A549 (cell line): Measurements from ENCODE around the gene ATG2A.

ENCODE experiments used
- BHLHE40 ChIP-seq: IDR thresholded peaks from 2 replicates; pipeline ENCODE4 v1.6.1; 2012; ENCODE audit warnings: low read depth, low read length, inconsistent platforms
- GATA3 ChIP-seq: IDR thresholded peaks from 2 replicates; pipeline ENCODE4 v1.6.1; 2012; ENCODE audit warnings: borderline replicate concordance
- JUN ChIP-seq, 2 experiments: fragments of >200 bp; sonication (Bioruptor Twin); formaldehyde crosslinking; IDR thresholded peaks; 2 replicates in 1 of 2; 3 replicates in 1 of 2; pipeline ENCODE4 v1.6.1; 2016 to 2017
- JUNB ChIP-seq: fragments of >200 bp; sonication (Bioruptor Twin); formaldehyde crosslinking; IDR thresholded peaks from 2 replicates; pipeline ENCODE4 v1.6.1; 2016
- KDM5A ChIP-seq: fragments of 200-600 bp; sonication (generic); IDR thresholded peaks from 2 replicates; pipeline ENCODE4 v1.6.1; 2016; ENCODE audit warnings: antibody characterized with exemption, mild to moderate bottlenecking
- NPAS2 ChIP-seq: fragments of 250-450 bp; sonication (Bioruptor Pico); IDR thresholded peaks from 2 replicates; pipeline ENCODE4 v1.8.0; 2022; ENCODE audit warnings: mild to moderate bottlenecking, moderate library complexity, borderline replicate concordance
- PHF8 ChIP-seq: fragments of 200-600 bp; sonication (generic); IDR thresholded peaks from 2 replicates; pipeline ENCODE4 v1.6.1; 2016; ENCODE audit warnings: low read depth, mild to moderate bottlenecking, antibody characterized with exemption, moderate library complexity, borderline replicate concordance
- POLR2A ChIP-seq: IDR thresholded peaks from 2 replicates; pipeline ENCODE4 v1.6.1; 2012; ENCODE audit warnings: mild to moderate bottlenecking, low read length
- RAD21 ChIP-seq, 2 experiments: fragments of >200 bp in 1 of 2; sonication (Bioruptor Twin) in 1 of 2; formaldehyde crosslinking in 1 of 2; IDR thresholded peaks in 1 of 2; conservative IDR thresholded peaks in 1 of 2; 2 replicates in 1 of 2; 3 replicates in 1 of 2; pipeline ENCODE4 v1.6.1; 2012 to 2018; ENCODE audit warnings: inconsistent platforms in 1 of 2
- RFX5 ChIP-seq: fragments of 450-650 bp; IDR thresholded peaks from 2 replicates; pipeline ENCODE4 v1.7.1; 2014; ENCODE audit warnings: antibody characterized with exemption, mild to moderate bottlenecking, moderate library complexity
- TF ChIP-seq, protein P1 (sequence below): fragments of >200 bp; sonication (Bioruptor Twin); formaldehyde crosslinking; IDR thresholded peaks from 3 replicates; pipeline ENCODE4 v1.5.1; 2016
- TF ChIP-seq, protein P2 (sequence below): fragments of 250-450 bp; sonication (Bioruptor Pico); IDR thresholded peaks from 2 replicates; pipeline ENCODE4 v1.5.0; 2021; ENCODE audit warnings: mild to moderate bottlenecking, moderate library complexity, borderline replicate concordance
- TF ChIP-seq, protein P3 (sequence below): fragments of 200-600 bp; sonication (generic); IDR thresholded peaks from 2 replicates; pipeline ENCODE4 v1.6.1; 2016; ENCODE audit warnings: antibody characterized with exemption, mild to moderate bottlenecking, moderate library complexity

DNA sequence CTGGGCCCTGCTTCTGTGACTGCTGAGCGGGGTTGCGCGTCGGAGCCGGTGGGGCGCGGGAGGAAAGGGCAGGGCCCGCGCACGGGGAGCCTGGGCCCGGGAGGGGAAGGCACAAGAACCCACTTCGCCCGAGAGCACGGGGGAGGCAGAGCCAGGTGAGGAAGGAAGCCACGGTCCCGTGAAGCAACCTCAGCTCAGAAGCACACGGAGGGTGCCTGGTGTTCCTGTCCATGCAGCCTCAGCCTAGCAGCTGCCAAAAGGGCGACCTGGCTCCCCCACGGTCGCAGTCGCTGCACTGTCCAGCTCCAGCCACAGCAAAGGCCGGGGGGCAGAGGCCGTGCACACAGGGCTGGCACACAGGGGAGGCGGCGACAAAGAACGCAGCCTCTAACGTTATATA, 63.3 kb downstream of the ATG2A start:
- TF ChIP-seq, protein P1, sequence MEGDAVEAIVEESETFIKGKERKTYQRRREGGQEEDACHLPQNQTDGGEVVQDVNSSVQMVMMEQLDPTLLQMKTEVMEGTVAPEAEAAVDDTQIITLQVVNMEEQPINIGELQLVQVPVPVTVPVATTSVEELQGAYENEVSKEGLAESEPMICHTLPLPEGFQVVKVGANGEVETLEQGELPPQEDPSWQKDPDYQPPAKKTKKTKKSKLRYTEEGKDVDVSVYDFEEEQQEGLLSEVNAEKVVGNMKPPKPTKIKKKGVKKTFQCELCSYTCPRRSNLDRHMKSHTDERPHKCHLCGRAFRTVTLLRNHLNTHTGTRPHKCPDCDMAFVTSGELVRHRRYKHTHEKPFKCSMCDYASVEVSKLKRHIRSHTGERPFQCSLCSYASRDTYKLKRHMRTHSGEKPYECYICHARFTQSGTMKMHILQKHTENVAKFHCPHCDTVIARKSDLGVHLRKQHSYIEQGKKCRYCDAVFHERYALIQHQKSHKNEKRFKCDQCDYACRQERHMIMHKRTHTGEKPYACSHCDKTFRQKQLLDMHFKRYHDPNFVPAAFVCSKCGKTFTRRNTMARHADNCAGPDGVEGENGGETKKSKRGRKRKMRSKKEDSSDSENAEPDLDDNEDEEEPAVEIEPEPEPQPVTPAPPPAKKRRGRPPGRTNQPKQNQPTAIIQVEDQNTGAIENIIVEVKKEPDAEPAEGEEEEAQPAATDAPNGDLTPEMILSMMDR = no peak
- TF ChIP-seq POLR2A = no peak
- TF ChIP-seq RAD21 (conservative IDR thresholded peaks at IDR 0.05 in 1 of 2, IDR thresholded peaks at IDR 0.05 in 1 of 2) = no peak
- no peak for TF ChIP-seq JUNB
- TF ChIP-seq BHLHE40 = no peak
- no peak for TF ChIP-seq PHF8
- no peak for TF ChIP-seq RFX5
- no peak for TF ChIP-seq JUN (IDR thresholded peaks at IDR 0.05)
- TF ChIP-seq GATA3 = no peak
- TF ChIP-seq, protein P2, sequence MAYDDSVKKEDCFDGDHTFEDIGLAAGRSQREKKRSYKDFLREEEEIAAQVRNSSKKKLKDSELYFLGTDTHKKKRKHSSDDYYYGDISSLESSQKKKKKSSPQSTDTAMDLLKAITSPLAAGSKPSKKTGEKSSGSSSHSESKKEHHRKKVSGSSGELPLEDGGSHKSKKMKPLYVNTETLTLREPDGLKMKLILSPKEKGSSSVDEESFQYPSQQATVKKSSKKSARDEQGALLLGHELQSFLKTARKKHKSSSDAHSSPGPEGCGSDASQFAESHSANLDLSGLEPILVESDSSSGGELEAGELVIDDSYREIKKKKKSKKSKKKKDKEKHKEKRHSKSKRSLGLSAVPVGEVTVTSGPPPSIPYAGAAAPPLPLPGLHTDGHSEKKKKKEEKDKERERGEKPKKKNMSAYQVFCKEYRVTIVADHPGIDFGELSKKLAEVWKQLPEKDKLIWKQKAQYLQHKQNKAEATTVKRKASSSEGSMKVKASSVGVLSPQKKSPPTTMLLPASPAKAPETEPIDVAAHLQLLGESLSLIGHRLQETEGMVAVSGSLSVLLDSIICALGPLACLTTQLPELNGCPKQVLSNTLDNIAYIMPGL (CRISPR knock-in tag) = no peak
- TF ChIP-seq KDM5A = no peak
- TF ChIP-seq NPAS2 (CRISPR knock-in tag) = no peak
- TF ChIP-seq, protein P3, sequence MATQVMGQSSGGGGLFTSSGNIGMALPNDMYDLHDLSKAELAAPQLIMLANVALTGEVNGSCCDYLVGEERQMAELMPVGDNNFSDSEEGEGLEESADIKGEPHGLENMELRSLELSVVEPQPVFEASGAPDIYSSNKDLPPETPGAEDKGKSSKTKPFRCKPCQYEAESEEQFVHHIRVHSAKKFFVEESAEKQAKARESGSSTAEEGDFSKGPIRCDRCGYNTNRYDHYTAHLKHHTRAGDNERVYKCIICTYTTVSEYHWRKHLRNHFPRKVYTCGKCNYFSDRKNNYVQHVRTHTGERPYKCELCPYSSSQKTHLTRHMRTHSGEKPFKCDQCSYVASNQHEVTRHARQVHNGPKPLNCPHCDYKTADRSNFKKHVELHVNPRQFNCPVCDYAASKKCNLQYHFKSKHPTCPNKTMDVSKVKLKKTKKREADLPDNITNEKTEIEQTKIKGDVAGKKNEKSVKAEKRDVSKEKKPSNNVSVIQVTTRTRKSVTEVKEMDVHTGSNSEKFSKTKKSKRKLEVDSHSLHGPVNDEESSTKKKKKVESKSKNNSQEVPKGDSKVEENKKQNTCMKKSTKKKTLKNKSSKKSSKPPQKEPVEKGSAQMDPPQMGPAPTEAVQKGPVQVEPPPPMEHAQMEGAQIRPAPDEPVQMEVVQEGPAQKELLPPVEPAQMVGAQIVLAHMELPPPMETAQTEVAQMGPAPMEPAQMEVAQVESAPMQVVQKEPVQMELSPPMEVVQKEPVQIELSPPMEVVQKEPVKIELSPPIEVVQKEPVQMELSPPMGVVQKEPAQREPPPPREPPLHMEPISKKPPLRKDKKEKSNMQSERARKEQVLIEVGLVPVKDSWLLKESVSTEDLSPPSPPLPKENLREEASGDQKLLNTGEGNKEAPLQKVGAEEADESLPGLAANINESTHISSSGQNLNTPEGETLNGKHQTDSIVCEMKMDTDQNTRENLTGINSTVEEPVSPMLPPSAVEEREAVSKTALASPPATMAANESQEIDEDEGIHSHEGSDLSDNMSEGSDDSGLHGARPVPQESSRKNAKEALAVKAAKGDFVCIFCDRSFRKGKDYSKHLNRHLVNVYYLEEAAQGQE = no peak
